A549 (cell line): ENCODE results near the gene TMEM108. TPM values are rescaled to one million over a fixed set of nuclear protein-coding genes. Genes with fewer than 3 reads are reported as not detected.

Experiments used
- ATAC-seq, 2 experiments: fragments of 200-7000 bp in 1 of 2; fragments of >200 bp in 1 of 2; cut with Nextera tagmentation in 1 of 2; cut with Tn5 transposase in 1 of 2; 3 replicates each; pipeline versions ENCODE4 v1.8.0 to v1.9.1; 2018 to 2020; ENCODE audit warnings: mild to moderate bottlenecking in 1 of 2, moderate library complexity in 1 of 2
- CTCF ChIA-PET: fragments of 300-600 bp; sonication (Branson Sonifier 250); formaldehyde crosslinking; extraction: SDS; loops from one replicate; lab custom pipeline; 2021; ENCODE audit warnings: antibody characterized with exemption, inconsistent platforms; lab: Yijun Ruan, JAX
- POLR2A ChIA-PET: fragments of 350-600 bp; formaldehyde crosslinking; extraction: SDS; loops from one replicate; lab custom pipeline; 2021; ENCODE audit warnings: antibody characterized with exemption, inconsistent platforms; lab: Yijun Ruan, JAX
- DNase-seq, 2 experiments: peaks; one replicate each; pipeline versions ENCODE4 v3.0.0 to v3.0.0-alpha.2; 2011 to 2016; ENCODE audit warnings: low read depth in 1 of 2, low spot score in 1 of 2
- FAIRE-seq: peaks from 2 replicates; lab custom pipeline; 2011; peaks lifted over from hg19 to GRCh38; lab: Jason Lieb, UNC
- H3K27ac ChIP-seq, 2 experiments: fragments of >200 bp; sonication (Bioruptor Twin); formaldehyde crosslinking; 3 replicates each; pipeline ENCODE4 v1.5.1; 2016 to 2017
- H3K4me1 ChIP-seq: fragments of >200 bp; sonication (Bioruptor Twin); formaldehyde crosslinking; 3 replicates; pipeline ENCODE4 v1.6.1; 2016
- H3K4me2 ChIP-seq: fragments of >200 bp; sonication (Bioruptor Twin); formaldehyde crosslinking; 3 replicates; pipeline ENCODE4 v1.6.1; 2016
- H3K4me3 ChIP-seq: fragments of >200 bp; sonication (Bioruptor Twin); formaldehyde crosslinking; 3 replicates; pipeline ENCODE4 v1.5.1; 2016
- H3K9me3 ChIP-seq: fragments of >200 bp; sonication (Bioruptor Twin); formaldehyde crosslinking; 3 replicates; pipeline ENCODE4 v1.6.1; 2016
- BCL3 ChIP-seq: fragments of >200 bp; sonication (Bioruptor Twin); formaldehyde crosslinking; IDR thresholded peaks from 3 replicates; pipeline ENCODE4 v1.6.1; 2016
- CBX8 ChIP-seq: fragments of 200-600 bp; sonication (generic); IDR thresholded peaks from 2 replicates; pipeline ENCODE4 v1.6.1; 2016
- CHD4 ChIP-seq: fragments of 200-600 bp; sonication (generic); IDR thresholded peaks from 2 replicates; pipeline ENCODE4 v1.6.1; 2016; ENCODE audit warnings: antibody characterized with exemption, mild to moderate bottlenecking, borderline replicate concordance
- EP300 ChIP-seq, 2 experiments: fragments of >200 bp; sonication (Bioruptor Twin); formaldehyde crosslinking; IDR thresholded peaks; 2 replicates in 1 of 2; 3 replicates in 1 of 2; pipeline ENCODE4 v1.6.1; 2016 to 2017
- FOSL2 ChIP-seq, 2 experiments: fragments of 450-650 bp in 1 of 2; fragments of >200 bp in 1 of 2; sonication (Bioruptor Twin) in 1 of 2; formaldehyde crosslinking; IDR thresholded peaks; 2 replicates each; pipeline versions ENCODE4 v1.5.0 to v1.6.1; 2016 to 2020; ENCODE audit warnings: mild to moderate bottlenecking in 1 of 2, moderate library complexity in 1 of 2
- FOXS1 ChIP-seq: fragments of 250-450 bp; sonication (Bioruptor Pico); IDR thresholded peaks from 2 replicates; pipeline ENCODE4 v1.5.0; 2020; ENCODE audit warnings: mild to moderate bottlenecking, moderate library complexity
- HEYL ChIP-seq: fragments of 250-450 bp; sonication (Bioruptor Pico); IDR thresholded peaks from 2 replicates; pipeline ENCODE4 v1.8.0; 2021; ENCODE audit warnings: mild to moderate bottlenecking, moderate library complexity
- HOXA7 ChIP-seq: fragments of 250-450 bp; sonication (Bioruptor Pico); IDR thresholded peaks from 2 replicates; pipeline ENCODE4 v1.5.0; 2020; ENCODE audit warnings: mild to moderate bottlenecking, moderate library complexity
- HOXB13 ChIP-seq: fragments of 250-450 bp; sonication (Bioruptor Pico); IDR thresholded peaks from 2 replicates; pipeline ENCODE4 v1.5.0; 2020; ENCODE audit warnings: low read depth, mild to moderate bottlenecking, moderate library complexity
- JUN ChIP-seq, 2 experiments: fragments of >200 bp; sonication (Bioruptor Twin); formaldehyde crosslinking; IDR thresholded peaks; 2 replicates in 1 of 2; 3 replicates in 1 of 2; pipeline ENCODE4 v1.6.1; 2016 to 2017
- KDM1A ChIP-seq: fragments of 200-600 bp; sonication (generic); IDR thresholded peaks from 2 replicates; pipeline ENCODE4 v1.6.1; 2016; ENCODE audit warnings: low read depth, mild to moderate bottlenecking
- MAFK ChIP-seq: fragments of 450-650 bp; IDR thresholded peaks from 2 replicates; pipeline ENCODE4 v1.6.1; 2014; ENCODE audit not compliant: partially characterized antibody
- MYC ChIP-seq: IDR thresholded peaks from 2 replicates; pipeline ENCODE4 v1.6.1; 2012; ENCODE audit warnings: mild to moderate bottlenecking, inconsistent platforms, low read length, improper control_type of control experiment, borderline replicate concordance
- NR3C1 ChIP-seq: fragments of >200 bp; sonication (Bioruptor Twin); formaldehyde crosslinking; IDR thresholded peaks from 3 replicates; pipeline ENCODE4 v1.6.1; 2017
- PBX3 ChIP-seq: IDR thresholded peaks from 2 replicates; pipeline ENCODE4 v1.6.1; 2012
- POLR2AphosphoS2 ChIP-seq: conservative IDR thresholded peaks from 2 replicates; pipeline ENCODE4 v1.6.1; 2012; ENCODE audit warnings: low read length, improper control_type of control experiment, inconsistent platforms
- RAD21 ChIP-seq, 2 experiments: fragments of >200 bp in 1 of 2; sonication (Bioruptor Twin) in 1 of 2; formaldehyde crosslinking in 1 of 2; IDR thresholded peaks in 1 of 2; conservative IDR thresholded peaks in 1 of 2; 2 replicates in 1 of 2; 3 replicates in 1 of 2; pipeline ENCODE4 v1.6.1; 2012 to 2018; ENCODE audit warnings: inconsistent platforms in 1 of 2
- TFCP2L1 ChIP-seq: fragments of 250-450 bp; sonication (Bioruptor Pico); IDR thresholded peaks from 2 replicates; pipeline ENCODE4 v1.5.0; 2021; ENCODE audit warnings: mild to moderate bottlenecking
- USF2 ChIP-seq: fragments of 450-650 bp; IDR thresholded peaks from 2 replicates; pipeline ENCODE4 v1.6.1; 2014; ENCODE audit warnings: antibody characterized with exemption
- ZNF302 ChIP-seq: fragments of 250-450 bp; sonication (Bioruptor Pico); IDR thresholded peaks from 2 replicates; pipeline ENCODE4 v1.9.0; 2021; ENCODE audit warnings: inconsistent platforms, mild to moderate bottlenecking, moderate library complexity
- WGBS: methylation state at CpG from one replicate; pipeline ENCODE4 v1.1.6; 2017; ENCODE audit errors: missing lambda C conversion rate; 5-methylcytosine and 5-hydroxymethylcytosine counted together
- polyA plus RNA-seq, 4 experiments: library from polyadenylated mRNA; depleted of rRNA in 3 of 4; stranded (reverse); fragments of >200 nt; fragmentation: RNase III in 1 of 4; extraction: RNeasy Plus Mini Kit Qiagen cat#74134 plus additional on column Dnase treatment in 1 of 4; gene quantifications; 2 replicates in 3 of 4; 3 replicates in 1 of 4; pipeline ENCODE4 v1.2.3, GENCODE V29; 2011 to 2017
- TF ChIP-seq, protein P1 (sequence below): fragments of 250-450 bp; sonication (Bioruptor Pico); IDR thresholded peaks from 2 replicates; pipeline ENCODE4 v1.5.0; 2020; ENCODE audit warnings: low read depth, mild to moderate bottlenecking, moderate library complexity
- TF ChIP-seq, protein P2 (sequence below): fragments of >200 bp; sonication (Bioruptor Twin); formaldehyde crosslinking; IDR thresholded peaks from 3 replicates; pipeline ENCODE4 v1.5.1; 2016

The TMEM108 gene
- polyA plus RNA-seq, 2 of the 4 experiments (the other 2 are of a cell fraction), result not detected

GRCh38 chr3:133296981-133297380 lies 258.8 kb downstream of the TMEM108 start:
- no peaks in the 10 kb centered on the region for H3K9me3 ChIP-seq
- H3K4me1 ChIP-seq, result no peaks in the 10 kb centered on the region
- DNase-seq (no peak), ATAC-seq (no peak), FAIRE-seq (no peak)
- H3K4me3 ChIP-seq, result no peak overlapping the region
- no peak overlapping the region for H3K4me2 ChIP-seq
- 19% methylated on average over 5 of the region's 5 CpGs for WGBS
- ChIA-PET POLR2A (no interaction called here), CTCF (no interaction called here)
- H3K27ac ChIP-seq, result no peak overlapping the region
- TF ChIP-seq, protein P1, sequence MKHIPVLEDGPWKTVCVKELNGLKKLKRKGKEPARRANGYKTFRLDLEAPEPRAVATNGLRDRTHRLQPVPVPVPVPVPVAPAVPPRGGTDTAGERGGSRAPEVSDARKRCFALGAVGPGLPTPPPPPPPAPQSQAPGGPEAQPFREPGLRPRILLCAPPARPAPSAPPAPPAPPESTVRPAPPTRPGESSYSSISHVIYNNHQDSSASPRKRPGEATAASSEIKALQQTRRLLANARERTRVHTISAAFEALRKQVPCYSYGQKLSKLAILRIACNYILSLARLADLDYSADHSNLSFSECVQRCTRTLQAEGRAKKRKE (CRISPR knock-in tag), result no peak
- TF ChIP-seq USF2, result no peak
- TF ChIP-seq HOXA7 (CRISPR knock-in tag), result no peak
- no peak for TF ChIP-seq CBX8
- TF ChIP-seq FOXS1 (CRISPR knock-in tag), result no peak
- no peak for TF ChIP-seq FOSL2 (IDR thresholded peaks at IDR 0.05)
- TF ChIP-seq FOSL2 (CRISPR knock-in tag; IDR thresholded peaks at IDR 0.05), result no peak
- no peak for TF ChIP-seq KDM1A
- TF ChIP-seq HOXB13 (CRISPR knock-in tag), result no peak
- TF ChIP-seq HEYL, result no peak
- no peak for TF ChIP-seq NR3C1
- TF ChIP-seq, protein P2, sequence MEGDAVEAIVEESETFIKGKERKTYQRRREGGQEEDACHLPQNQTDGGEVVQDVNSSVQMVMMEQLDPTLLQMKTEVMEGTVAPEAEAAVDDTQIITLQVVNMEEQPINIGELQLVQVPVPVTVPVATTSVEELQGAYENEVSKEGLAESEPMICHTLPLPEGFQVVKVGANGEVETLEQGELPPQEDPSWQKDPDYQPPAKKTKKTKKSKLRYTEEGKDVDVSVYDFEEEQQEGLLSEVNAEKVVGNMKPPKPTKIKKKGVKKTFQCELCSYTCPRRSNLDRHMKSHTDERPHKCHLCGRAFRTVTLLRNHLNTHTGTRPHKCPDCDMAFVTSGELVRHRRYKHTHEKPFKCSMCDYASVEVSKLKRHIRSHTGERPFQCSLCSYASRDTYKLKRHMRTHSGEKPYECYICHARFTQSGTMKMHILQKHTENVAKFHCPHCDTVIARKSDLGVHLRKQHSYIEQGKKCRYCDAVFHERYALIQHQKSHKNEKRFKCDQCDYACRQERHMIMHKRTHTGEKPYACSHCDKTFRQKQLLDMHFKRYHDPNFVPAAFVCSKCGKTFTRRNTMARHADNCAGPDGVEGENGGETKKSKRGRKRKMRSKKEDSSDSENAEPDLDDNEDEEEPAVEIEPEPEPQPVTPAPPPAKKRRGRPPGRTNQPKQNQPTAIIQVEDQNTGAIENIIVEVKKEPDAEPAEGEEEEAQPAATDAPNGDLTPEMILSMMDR, result no peak
- no peak for TF ChIP-seq JUN (IDR thresholded peaks at IDR 0.05)
- TF ChIP-seq POLR2AphosphoS2, result no peak
- no peak for TF ChIP-seq MYC
- no peak for TF ChIP-seq EP300 (IDR thresholded peaks at IDR 0.05)
- no peak for TF ChIP-seq RAD21 (conservative IDR thresholded peaks at IDR 0.05 in 1 of 2, IDR thresholded peaks at IDR 0.05 in 1 of 2)
- no peak for TF ChIP-seq PBX3
- no peak for TF ChIP-seq MAFK

- no peaks in the 10 kb centered on the region for H3K4me1 ChIP-seq
- no peak for FAIRE-seq
- H3K4me2 ChIP-seq, result no peak overlapping the region
- no peaks in the 10 kb centered on the region for H3K9me3 ChIP-seq
- 7% methylated on average over 4 of the region's 4 CpGs for WGBS
- H3K4me3 ChIP-seq, result no peak overlapping the region
- no peak overlapping the region for H3K27ac ChIP-seq
- ChIA-PET POLR2A (no interaction called here), CTCF (no interaction called here)
- DNase-seq, result no peak
- no peak for ATAC-seq
- TF ChIP-seq ZNF302 (CRISPR knock-in tag) (no peak), KDM1A (no peak), BCL3 (no peak), TFCP2L1 (no peak), HEYL (no peak), CHD4 (no peak)
- TF ChIP-seq, protein P2, result no peak
Measured at GRCh38 chr3:133300102-133300501, 261.9 kb downstream of the TMEM108 start.
